ENCODE data around the gene ATP6V0C. TPM values are rescaled to one million over a fixed set of nuclear protein-coding genes. Genes with fewer than 3 reads are reported as not detected.

ATP6V0C gene
- total and polyA plus RNA-seq, 2 of the 13 experiments (the other 11 are each of a cell fraction or from before 2014, with no cell fraction given), result 10.4 to 20.1 TPM

DNA sequence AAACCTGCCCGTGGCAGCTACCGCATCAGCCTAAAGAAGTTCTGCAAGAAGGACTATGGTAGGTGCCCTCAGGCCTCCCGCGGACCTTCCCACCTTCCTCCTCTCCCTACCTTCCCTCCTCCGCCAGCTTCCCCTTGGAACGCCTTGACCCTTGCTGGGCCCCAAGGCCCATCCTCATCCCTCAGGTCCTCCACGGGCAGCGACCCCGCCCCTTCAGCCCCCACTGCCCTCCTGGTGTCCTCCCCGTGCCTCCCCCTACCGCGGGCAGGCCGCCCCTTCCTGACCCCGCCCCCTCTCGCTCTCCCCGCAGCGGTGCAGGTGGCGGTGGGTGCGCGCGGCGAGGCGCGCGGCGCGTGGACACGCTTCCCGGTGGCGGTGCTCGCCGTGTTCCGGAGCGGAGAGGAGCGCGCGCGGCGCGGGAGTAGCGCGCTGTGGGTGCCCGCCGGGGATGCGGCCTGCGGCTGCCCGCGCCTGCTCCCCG is 40.3 kb upstream of the ATP6V0C start:
- H3K27me3 ChIP-seq (ENCODE audit: control insufficient read depth in 1 of 2, insufficient read depth in 2 of 2, low read length in 2 of 2), result peaks cover 8 to 22% of the 10 kb centered on the region in 2 experiments
- no peak for ATAC-seq
- DNase-seq (ENCODE audit: low spot score), result no peak
- FAIRE-seq, result no peak
- peak overlapping the region; percentile 89 for H3K4me2 ChIP-seq (ENCODE audit: low read depth, low read length)
- intact Hi-C loops (cut with micrococcal nuclease; ENCODE audit: unreplicated experiment) (loop anchor here (5.0 kb wide), 1 partner anchor 41 kb away; no protein-coding TSS in a partner anchor), in situ Hi-C loops (cut with HindIII; ENCODE audit: extremely low pct_ligation_motif_present, low pct_unique_long_range_greater_than_20kb) (no loop called here)
- POLR2A ChIA-PET, result no interaction called here
- H3K9me3 ChIP-seq (ENCODE audit: low read length), result no peaks in the 10 kb centered on the region
- H3K9ac ChIP-seq (ENCODE audit: insufficient read depth, low read depth, low read length), result no peak overlapping the region
- H4K20me1 ChIP-seq (ENCODE audit: insufficient read depth, low read length), result peaks cover 14% of the 10 kb centered on the region
- peaks cover 74% of the 10 kb centered on the region for H3K4me1 ChIP-seq (ENCODE audit: insufficient read depth, low read length)
- CTCF ChIA-PET (ENCODE audit: low intra/inter-chr PET ratio, low total read pairs), result no interaction called here
- no TSS peak for BruUV-seq (replicated peaks)
- H2AFZ ChIP-seq (ENCODE audit: low read length), result no peak overlapping the region
- WGBS (ENCODE audit: low lambda C conversion rate), result 1% methylated on average over 16 of the region's 49 CpGs
- H3K36me3 ChIP-seq (replicated peaks in 1 of 2; ENCODE audit: control insufficient read depth in 1 of 2, insufficient read depth in 2 of 2, low read length in 2 of 2), result no peaks in the 10 kb centered on the region
- peaks cover 9% of the 10 kb centered on the region for H3K79me2 ChIP-seq (ENCODE audit: insufficient read depth, low read length)
- H3K27ac ChIP-seq (ENCODE audit: extremely low read length, insufficient read depth, low read length), result no peak overlapping the region
- H3K4me3 ChIP-seq (replicated peaks in 1 of 3; ENCODE audit: insufficient read depth in 1 of 3, low read depth in 2 of 3, low read length in 3 of 3), result peak overlapping the region; percentile 38 to 85 (median 79); a peak in 5 of 6 replicates
- TF ChIP-seq MYC (CRISPR knock-in tag; IDR thresholded peaks at IDR 0.05; ENCODE audit: borderline replicate concordance), result peak; percentile 10; the same call in 1 of the 2 replicates
- no peak for TF ChIP-seq ZFP36 (IDR thresholded peaks at IDR 0.05; ENCODE audit: borderline replicate concordance, low read depth, low read length, partially characterized antibody)
- peak; percentile 64; the same call in 1 of the 2 replicates for TF ChIP-seq SP4 (CRISPR knock-in tag; IDR thresholded peaks at IDR 0.05)
- TF ChIP-seq, protein P1, sequence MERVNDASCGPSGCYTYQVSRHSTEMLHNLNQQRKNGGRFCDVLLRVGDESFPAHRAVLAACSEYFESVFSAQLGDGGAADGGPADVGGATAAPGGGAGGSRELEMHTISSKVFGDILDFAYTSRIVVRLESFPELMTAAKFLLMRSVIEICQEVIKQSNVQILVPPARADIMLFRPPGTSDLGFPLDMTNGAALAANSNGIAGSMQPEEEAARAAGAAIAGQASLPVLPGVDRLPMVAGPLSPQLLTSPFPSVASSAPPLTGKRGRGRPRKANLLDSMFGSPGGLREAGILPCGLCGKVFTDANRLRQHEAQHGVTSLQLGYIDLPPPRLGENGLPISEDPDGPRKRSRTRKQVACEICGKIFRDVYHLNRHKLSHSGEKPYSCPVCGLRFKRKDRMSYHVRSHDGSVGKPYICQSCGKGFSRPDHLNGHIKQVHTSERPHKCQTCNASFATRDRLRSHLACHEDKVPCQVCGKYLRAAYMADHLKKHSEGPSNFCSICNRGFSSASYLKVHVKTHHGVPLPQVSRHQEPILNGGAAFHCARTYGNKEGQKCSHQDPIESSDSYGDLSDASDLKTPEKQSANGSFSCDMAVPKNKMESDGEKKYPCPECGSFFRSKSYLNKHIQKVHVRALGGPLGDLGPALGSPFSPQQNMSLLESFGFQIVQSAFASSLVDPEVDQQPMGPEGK (CRISPR knock-in tag; IDR thresholded peaks at IDR 0.05), result peak; percentile 32; the same call in 1 of the 2 replicates
- TF ChIP-seq SP5 (CRISPR knock-in tag; IDR thresholded peaks at IDR 0.05; ENCODE audit: borderline replicate concordance, low read depth), result peak; percentile 34; the same call in 1 of the 2 replicates
- peak; percentile 6; the same call in 1 of the 2 replicates for TF ChIP-seq SALL1 (CRISPR knock-in tag; IDR thresholded peaks at IDR 0.05)
- TF ChIP-seq NR2F6 (IDR thresholded peaks at IDR 0.05), result no peak
- TF ChIP-seq NR2F6 (CRISPR knock-in tag; IDR thresholded peaks at IDR 0.05), result 0 out of 2 replicates have a peak, but pooled peaks have one; percentile 9
- TF ChIP-seq ARNTL (CRISPR knock-in tag; IDR thresholded peaks at IDR 0.05), result no peak
- 0 out of 2 replicates have a peak, but pooled peaks have one; percentile 20 for TF ChIP-seq ZNF788 (CRISPR knock-in tag; IDR thresholded peaks at IDR 0.05; ENCODE audit: borderline replicate concordance)
- 0 out of 2 replicates have a peak, but pooled peaks have one; percentile 8 for TF ChIP-seq SALL2 (CRISPR knock-in tag; IDR thresholded peaks at IDR 0.05)
- TF ChIP-seq HNRNPLL (IDR thresholded peaks at IDR 0.05; ENCODE audit: low read depth, low read length, poor library complexity, severe bottlenecking), result peak; percentile 4
- 0 out of 2 replicates have a peak, but pooled peaks have one; percentile 20 for TF ChIP-seq CBX5 (CRISPR knock-in tag; IDR thresholded peaks at IDR 0.05; ENCODE audit: borderline replicate concordance)
- TF ChIP-seq ZNF326 (CRISPR knock-in tag; IDR thresholded peaks at IDR 0.05; ENCODE audit: borderline replicate concordance), result peak; percentile 81; the same call in 1 of the 2 replicates
- peak; percentile 91 for TF ChIP-seq ZNF263 (CRISPR knock-in tag; IDR thresholded peaks at IDR 0.05)
- TF ChIP-seq POLR2A (IDR thresholded peaks at IDR 0.05; ENCODE audit: insufficient read depth in 1 of 2, low read depth in 2 of 2, low read length in 2 of 2), result 0 out of 4 replicates have a peak, but pooled peaks of 1 of the 2 experiments have one; percentile 31
- TF ChIP-seq, protein P2, sequence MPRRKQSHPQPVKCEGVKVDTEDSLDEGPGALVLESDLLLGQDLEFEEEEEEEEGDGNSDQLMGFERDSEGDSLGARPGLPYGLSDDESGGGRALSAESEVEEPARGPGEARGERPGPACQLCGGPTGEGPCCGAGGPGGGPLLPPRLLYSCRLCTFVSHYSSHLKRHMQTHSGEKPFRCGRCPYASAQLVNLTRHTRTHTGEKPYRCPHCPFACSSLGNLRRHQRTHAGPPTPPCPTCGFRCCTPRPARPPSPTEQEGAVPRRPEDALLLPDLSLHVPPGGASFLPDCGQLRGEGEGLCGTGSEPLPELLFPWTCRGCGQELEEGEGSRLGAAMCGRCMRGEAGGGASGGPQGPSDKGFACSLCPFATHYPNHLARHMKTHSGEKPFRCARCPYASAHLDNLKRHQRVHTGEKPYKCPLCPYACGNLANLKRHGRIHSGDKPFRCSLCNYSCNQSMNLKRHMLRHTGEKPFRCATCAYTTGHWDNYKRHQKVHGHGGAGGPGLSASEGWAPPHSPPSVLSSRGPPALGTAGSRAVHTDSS (CRISPR knock-in tag; conservative IDR thresholded peaks at IDR 0.05), result no peak
- no peak for TF ChIP-seq ZNF768 (CRISPR knock-in tag; IDR thresholded peaks at IDR 0.05)
- TF ChIP-seq, protein P3, sequence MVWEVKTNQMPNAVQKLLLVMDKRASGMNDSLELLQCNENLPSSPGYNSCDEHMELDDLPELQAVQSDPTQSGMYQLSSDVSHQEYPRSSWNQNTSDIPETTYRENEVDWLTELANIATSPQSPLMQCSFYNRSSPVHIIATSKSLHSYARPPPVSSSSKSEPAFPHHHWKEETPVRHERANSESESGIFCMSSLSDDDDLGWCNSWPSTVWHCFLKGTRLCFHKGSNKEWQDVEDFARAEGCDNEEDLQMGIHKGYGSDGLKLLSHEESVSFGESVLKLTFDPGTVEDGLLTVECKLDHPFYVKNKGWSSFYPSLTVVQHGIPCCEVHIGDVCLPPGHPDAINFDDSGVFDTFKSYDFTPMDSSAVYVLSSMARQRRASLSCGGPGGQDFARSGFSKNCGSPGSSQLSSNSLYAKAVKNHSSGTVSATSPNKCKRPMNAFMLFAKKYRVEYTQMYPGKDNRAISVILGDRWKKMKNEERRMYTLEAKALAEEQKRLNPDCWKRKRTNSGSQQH (CRISPR knock-in tag; IDR thresholded peaks at IDR 0.05; ENCODE audit: low read depth), result no peak
